Gastrocnemius medialis (tissue), 4 donors: ENCODE measurements around the gene SLC38A7. TPM values are rescaled to one million over a fixed set of nuclear protein-coding genes. Genes with fewer than 3 reads are reported as not detected.

ENCODE experiments used
- ATAC-seq, 2 donors: fragments of 150-250 bp; one replicate each; pipeline ENCODE4 v1.9.1; 2016
- DNase-seq, 2 donors: peaks; one replicate each; pipeline ENCODE4 v3.0.0-alpha.2; 2019
- H3K27ac ChIP-seq, 4 donors: fragments of 200-600 bp; sonication (generic); 1 replicate in 1 of 4; 2 replicates in 3 of 4; pipeline ENCODE4 v1.5.1; 2016 to 2018; ENCODE audit warnings: mild to moderate bottlenecking in 2 of 4, moderate library complexity in 1 of 4
- H3K27me3 ChIP-seq, 3 donors: fragments of 200-600 bp; sonication (generic) in 2 of 3; 1 replicate in 1 of 3; 2 replicates in 2 of 3; pipeline versions ENCODE4 v1.5.1 to v1.6.0; 2016 to 2019; ENCODE audit warnings: mild to moderate bottlenecking in 1 of 3, moderate library complexity in 1 of 3
- H3K36me3 ChIP-seq, 2 donors: fragments of 200-600 bp; sonication (generic) in 1 of 2; one replicate each; pipeline ENCODE4 v1.5.1; 2017 to 2018
- H3K4me1 ChIP-seq, 2 donors: fragments of 200-600 bp; sonication (generic) in 1 of 2; one replicate each; pipeline ENCODE4 v1.5.1; 2016 to 2017; ENCODE audit warnings: mild to moderate bottlenecking in 2 of 2
- H3K4me3 ChIP-seq, 4 donors: fragments of 200-600 bp; sonication (generic) in 3 of 4; 1 replicate in 1 of 4; 2 replicates in 3 of 4; pipeline ENCODE4 v1.5.1; 2016 to 2019; ENCODE audit warnings: mild to moderate bottlenecking in 2 of 4
- H3K9me3 ChIP-seq, 3 donors: fragments of 200-600 bp; sonication (generic) in 2 of 3; 1 replicate in 1 of 3; 2 replicates in 2 of 3; pipeline ENCODE4 v1.5.1; 2016 to 2019
- CTCF ChIP-seq, 5 experiments: fragments of 450-650 bp in 3 of 5; fragments of 200-600 bp in 2 of 5; sonication (generic) in 2 of 5; IDR thresholded peaks in 4 of 5; conservative IDR thresholded peaks in 1 of 5; 1 replicate in 4 of 5; 2 replicates in 1 of 5; pipeline ENCODE4 v1.5.1; 2016 to 2019; ENCODE audit warnings: antibody characterized with exemption in 5 of 5, mild to moderate bottlenecking in 3 of 5, moderate library complexity in 3 of 5
- POLR2A ChIP-seq, 2 donors: fragments of 450-650 bp; IDR thresholded peaks; one replicate each; pipeline ENCODE4 v1.6.1; 2017; ENCODE audit warnings: antibody characterized with exemption in 2 of 2, mild to moderate bottlenecking in 2 of 2, moderate library complexity in 2 of 2
- in situ Hi-C, 4 donors: fragments of 200-750 bp; cut with MboI; loops; one replicate each; pipeline versions ENCODE4 v1.15.0 to v1.8.0; 2017; ENCODE audit warnings: low sequenced_read_pairs in 4 of 4
- intact Hi-C: fragments of 100-400 bp; cut with DNase I; formaldehyde crosslinking; loops from one replicate; pipeline ENCODE4 v1.15.1; 2023; ENCODE audit warnings: low total_unique reads
- total RNA-seq, 4 donors: library from RNA; depleted of rRNA; stranded (reverse); fragments of >200 nt; gene quantifications; one replicate each; pipeline versions ENCODE4 v1.1.0 to v1.2.3, GENCODE V29; 2016

SLC38A7 gene
- total RNA-seq, 4 donors from 2014 or later = 6.8 to 12.2 (median 9.1) TPM

GRCh38 chr16:58620396-58620795, 64.2 kb downstream of the SLC38A7 start:
- intact Hi-C loops = no loop called here
- ATAC-seq = no peak

GRCh38 chr16:58615280-58615679, 69.3 kb downstream of the SLC38A7 start:
- H3K36me3 ChIP-seq = peaks cover 0 to 18% of the 10 kb centered on the region in 2 donors
- H3K9me3 ChIP-seq = no peaks in the 10 kb centered on the region

More at GRCh38 chr16:58620396-58620795, 64.2 kb downstream of the SLC38A7 start:
- in situ Hi-C loops = loop anchor here in 1 of 4 donors (10.0 kb wide), 1 partner anchor 106 kb away; the partner anchor contains the start of gene SETD6
- Histone ChIP-seq H3K36me3 (peaks cover 0 to 49% of the 10 kb centered on the region in 2 donors), H3K9me3 (no peaks in the 10 kb centered on the region), H3K27me3 (no peaks in the 10 kb centered on the region), H3K4me3 (no peak overlapping the region), H3K27ac (no peak overlapping the region), H3K4me1 (peaks cover 0 to 5% of the 10 kb centered on the region in 2 donors)
- TF ChIP-seq CTCF (IDR thresholded peaks at IDR 0.05 in 4 of 5, conservative IDR thresholded peaks at IDR 0.05 in 1 of 5) (no peak), POLR2A (IDR thresholded peaks at IDR 0.05) (no peak)
- no peak for DNase-seq

More at GRCh38 chr16:58615280-58615679, 69.3 kb downstream of the SLC38A7 start:
- Histone ChIP-seq H3K4me1 (peaks cover 0 to 7% of the 10 kb centered on the region in 2 donors), H3K27ac (no peak overlapping the region), H3K27me3 (no peaks in the 10 kb centered on the region), H3K4me3 (no peak overlapping the region)
- TF ChIP-seq CTCF (IDR thresholded peaks at IDR 0.05 in 4 of 5, conservative IDR thresholded peaks at IDR 0.05 in 1 of 5) = no peak
- TF ChIP-seq POLR2A (IDR thresholded peaks at IDR 0.05) = no peak
- intact Hi-C loops (no loop called here), in situ Hi-C loops (no loop called here)
- DNase-seq (no peak), ATAC-seq (no peak)

Other genes starting within 250 kb of the SLC38A7 start
- gene NDRG4, start 184.6 kb downstream of the SLC38A7 start, total RNA-seq = 10 to 100 TPM in 2 of 4 donors, 1 to 10 TPM in 2; 2.0 to 13.3 (median 6.5) TPM
- gene SETD6, start 169.3 kb downstream of the SLC38A7 start, total RNA-seq = 10 to 100 TPM; 30.8 to 40.2 (median 38.4) TPM
- 100 to 1,000 TPM in 1 of 4 donors, 10 to 100 TPM in 3; 54.7 to 119 (median 87.2) TPM for gene CNOT1, start 54.9 kb downstream of the SLC38A7 start, total RNA-seq
- 100 to 1,000 TPM; 135 to 253 (median 195) TPM for gene GOT2, start 49.5 kb upstream of the SLC38A7 start, total RNA-seq